GM12892 (cell line): ENCODE measurements around the gene SLCO4A1.

Experiments used
- POLR2A ChIP-seq: IDR thresholded peaks from 2 replicates; pipeline ENCODE4 v1.6.1; 2011; ENCODE audit warnings: low read depth, low read length, control low read depth
- POLR2AphosphoS5 ChIP-seq: IDR thresholded peaks from 2 replicates; pipeline ENCODE4 v1.6.1; 2011; ENCODE audit warnings: low read depth, low read length, control low read depth
- TAF1 ChIP-seq: IDR thresholded peaks from 2 replicates; pipeline ENCODE4 v1.6.1; 2011; ENCODE audit warnings: low read depth, mild to moderate bottlenecking, control low read depth, low read length, borderline replicate concordance

DNA sequence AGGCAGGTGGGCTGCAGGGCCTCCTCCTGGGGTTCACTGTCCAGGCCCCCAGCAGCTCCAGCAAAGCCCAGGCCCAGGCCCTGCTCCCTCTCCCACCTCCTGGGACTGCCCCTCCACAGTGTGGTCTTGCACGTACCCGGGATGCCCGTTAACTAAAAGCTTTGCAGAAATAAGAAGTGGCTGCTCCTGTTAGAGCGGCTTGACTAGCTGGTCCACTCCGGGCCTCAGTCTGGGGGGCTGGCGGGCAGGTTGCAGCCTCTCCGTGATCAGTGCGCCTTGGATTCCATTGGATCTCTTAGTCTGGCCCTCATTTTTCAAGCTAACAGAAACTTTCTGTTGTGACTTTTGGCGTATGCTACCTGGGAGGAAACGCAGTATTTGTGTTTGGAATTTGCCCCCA is 26.9 kb downstream of the SLCO4A1 start:
- TF ChIP-seq POLR2AphosphoS5: no peak
- no peak for TF ChIP-seq POLR2A
- TF ChIP-seq TAF1: no peak
